Mucosa of descending colon (tissue), 3 donors: ENCODE data around the gene ARHGEF16. TPM values are rescaled to one million over a fixed set of nuclear protein-coding genes. Genes with fewer than 3 reads are reported as not detected.

Experiments
- ATAC-seq: fragments of 200-7000 bp; cut with Tn5 transposase; one replicate; pipeline ENCODE4 v1.9.1; 2020; ENCODE audit warnings: mild to moderate bottlenecking, moderate library complexity
- DNase-seq, 3 donors: peaks; one replicate each; pipeline ENCODE4 v3.0.0-alpha.2; 2020
- H3K36me3 ChIP-seq: fragments of 200-600 bp; one replicate; pipeline ENCODE4 v1.8.0; 2021; ENCODE audit warnings: low read depth, mild to moderate bottlenecking
- H3K4me1 ChIP-seq: fragments of 200-600 bp; one replicate; pipeline ENCODE4 v1.8.0; 2021; ENCODE audit warnings: low read depth, mild to moderate bottlenecking
- H3K4me3 ChIP-seq: fragments of 200-600 bp; one replicate; pipeline ENCODE4 v1.8.0; 2021; ENCODE audit warnings: mild to moderate bottlenecking
- H3K9me3 ChIP-seq: fragments of 200-600 bp; one replicate; pipeline ENCODE4 v1.8.0; 2021; ENCODE audit warnings: mild to moderate bottlenecking
- intact Hi-C, 2 donors: fragments of 100-400 bp; cut with DNase I in 1 of 2; cut with micrococcal nuclease in 1 of 2; formaldehyde crosslinking; loops; one replicate each; pipeline versions ENCODE4 v1.11.0 to v1.11.1; 2022; cut with DNase I, micrococcal nuclease
- total RNA-seq, 3 donors: library from RNA; stranded (reverse); fragmentation: NEBNext Ultra II Directional in 2 of 3; extraction: Animal tissue kit (Norgen Biotek cat#: 25700) in 2 of 3; gene quantifications; one replicate each; pipeline versions ENCODE4 v1.2.1 to v1.2.4, GENCODE V29; 2021 to 2023
- TF ChIP-seq, protein P1 (sequence below): fragments of 200-600 bp; IDR thresholded peaks from one replicate; pipeline ENCODE4 v1.8.0; 2022; ENCODE audit warnings: antibody characterized with exemption, mild to moderate bottlenecking
- donor health status: DM: no; HTN: no; CAD: no; lungs with moderate emphysema.
- donor health status: DM: no; HTN: no; CAD: no.
- donor health status: DM: no; HTN: yes; CAD: no.

The ARHGEF16 gene
- total RNA-seq, 3 donors from 2014 or later: 51.2 to 101 (median 90.2) TPM

DNA sequence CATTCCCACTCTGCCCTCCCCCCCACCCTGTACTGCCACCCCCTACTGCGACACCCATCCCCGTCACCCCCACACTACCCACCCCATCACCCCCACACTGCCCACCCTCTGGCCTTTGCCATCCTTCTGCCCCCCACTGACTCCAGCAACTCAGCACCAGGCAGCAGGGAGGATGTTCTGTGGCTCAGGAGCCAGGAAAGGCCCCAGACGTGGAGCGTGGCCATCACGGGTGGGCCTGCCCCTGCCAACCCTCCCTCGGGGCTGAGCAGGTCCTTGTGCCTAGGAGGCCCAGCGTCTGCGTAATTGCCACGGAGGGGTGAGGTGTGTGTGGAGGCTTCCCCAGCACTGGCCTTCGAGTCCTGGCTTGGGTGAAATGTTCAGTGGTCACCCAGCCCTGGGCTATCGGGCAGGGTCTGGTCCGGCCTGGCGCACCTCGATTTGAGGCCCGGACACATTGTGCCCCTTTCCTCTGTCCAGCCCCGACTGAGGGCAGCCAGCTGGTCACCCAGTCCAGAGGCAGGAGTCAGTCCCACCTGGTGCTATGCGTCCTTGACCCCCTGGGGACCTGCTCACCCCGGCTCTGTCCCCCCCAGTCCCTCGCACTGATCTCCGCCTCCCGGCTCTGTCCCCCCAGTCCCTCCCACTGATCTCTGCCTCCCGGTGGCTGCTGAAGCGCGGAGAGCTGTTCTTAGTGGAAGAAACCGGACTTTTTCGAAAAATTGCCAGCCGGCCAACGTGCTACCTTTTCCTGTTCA is 23.0 kb downstream of the ARHGEF16 start:
- Histone ChIP-seq H3K4me3 (no peak overlapping the region), H3K9me3 (no peaks in the 10 kb centered on the region), H3K36me3 (peaks cover 4% of the 10 kb centered on the region), H3K4me1 (peaks cover 5% of the 10 kb centered on the region)
- DNase-seq (no peak), ATAC-seq (no peak)
- TF ChIP-seq, protein P1, sequence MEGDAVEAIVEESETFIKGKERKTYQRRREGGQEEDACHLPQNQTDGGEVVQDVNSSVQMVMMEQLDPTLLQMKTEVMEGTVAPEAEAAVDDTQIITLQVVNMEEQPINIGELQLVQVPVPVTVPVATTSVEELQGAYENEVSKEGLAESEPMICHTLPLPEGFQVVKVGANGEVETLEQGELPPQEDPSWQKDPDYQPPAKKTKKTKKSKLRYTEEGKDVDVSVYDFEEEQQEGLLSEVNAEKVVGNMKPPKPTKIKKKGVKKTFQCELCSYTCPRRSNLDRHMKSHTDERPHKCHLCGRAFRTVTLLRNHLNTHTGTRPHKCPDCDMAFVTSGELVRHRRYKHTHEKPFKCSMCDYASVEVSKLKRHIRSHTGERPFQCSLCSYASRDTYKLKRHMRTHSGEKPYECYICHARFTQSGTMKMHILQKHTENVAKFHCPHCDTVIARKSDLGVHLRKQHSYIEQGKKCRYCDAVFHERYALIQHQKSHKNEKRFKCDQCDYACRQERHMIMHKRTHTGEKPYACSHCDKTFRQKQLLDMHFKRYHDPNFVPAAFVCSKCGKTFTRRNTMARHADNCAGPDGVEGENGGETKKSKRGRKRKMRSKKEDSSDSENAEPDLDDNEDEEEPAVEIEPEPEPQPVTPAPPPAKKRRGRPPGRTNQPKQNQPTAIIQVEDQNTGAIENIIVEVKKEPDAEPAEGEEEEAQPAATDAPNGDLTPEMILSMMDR: no peak
- intact Hi-C loops: no loop called here

DNA sequence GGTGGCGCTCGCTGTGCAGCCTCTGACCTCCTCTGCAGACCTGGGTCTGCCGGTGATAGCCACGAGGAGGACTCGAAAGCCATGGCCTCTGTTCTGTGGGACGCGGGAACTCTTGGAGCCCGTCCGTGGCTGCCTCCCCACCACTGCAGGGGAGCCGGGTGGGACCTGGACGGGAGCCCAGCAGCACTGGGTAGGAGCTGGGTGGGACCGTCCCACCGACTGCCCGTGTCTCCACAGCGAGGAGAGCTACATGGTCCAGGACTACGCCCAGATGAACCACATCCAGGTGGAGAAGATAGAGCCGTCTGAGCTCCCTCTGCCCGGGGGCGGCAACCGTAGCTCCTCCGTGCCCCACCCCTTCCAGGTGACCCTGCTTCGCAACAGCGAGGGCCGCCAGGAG is 23.7 kb downstream of the ARHGEF16 start:
- Histone ChIP-seq H3K4me3 (no peak overlapping the region), H3K36me3 (peaks cover 4% of the 10 kb centered on the region), H3K4me1 (peaks cover 5% of the 10 kb centered on the region), H3K9me3 (no peaks in the 10 kb centered on the region)
- ATAC-seq (no peak), DNase-seq (no peak)
- TF ChIP-seq, protein P1: no peak
- intact Hi-C loops: no loop called here

DNA sequence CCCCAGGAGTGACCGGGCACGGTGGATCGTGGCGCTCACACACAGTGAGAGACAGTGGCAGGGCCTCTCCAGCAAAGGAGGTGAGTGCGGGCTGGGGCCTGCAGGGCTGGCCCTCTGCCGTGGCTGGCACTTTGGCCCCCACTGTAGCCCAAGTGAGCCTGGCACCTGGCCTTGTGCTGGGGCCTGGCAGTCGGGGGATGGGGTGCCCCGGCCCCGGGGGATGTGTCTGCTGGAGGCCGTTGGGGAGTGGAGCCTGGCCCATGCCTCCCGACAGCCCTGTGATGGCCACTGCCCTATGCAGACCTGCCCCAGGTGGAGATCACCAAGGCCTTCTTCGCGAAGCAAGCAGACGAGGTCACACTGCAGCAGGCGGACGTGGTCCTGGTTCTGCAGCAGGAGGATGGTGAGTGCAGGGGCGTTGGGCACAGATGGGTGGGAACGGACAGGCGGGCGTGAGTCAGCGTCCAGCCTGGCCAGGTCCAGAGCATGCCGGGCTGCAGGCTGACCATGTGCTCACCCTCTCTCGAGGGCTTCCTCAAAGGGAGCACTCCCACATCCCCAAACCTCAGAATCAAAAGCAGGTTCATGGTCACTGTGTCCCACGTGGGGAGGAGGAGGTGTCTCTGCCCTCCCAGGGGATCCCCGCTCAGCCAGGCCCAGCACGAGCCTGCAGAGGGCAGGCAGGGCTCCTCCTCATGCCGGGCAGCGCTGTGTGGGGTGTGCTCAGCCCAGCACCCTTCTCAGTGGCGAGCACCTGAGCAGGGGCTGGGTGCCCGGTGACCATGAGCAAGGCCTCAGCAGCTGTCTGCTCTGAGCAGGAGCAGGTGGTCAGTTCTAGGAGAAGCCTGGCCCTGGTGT is 25.3 kb downstream of the ARHGEF16 start:
- no peak for DNase-seq
- intact Hi-C loops: no loop called here
- no peak overlapping the region for H3K4me3 ChIP-seq
- peak; percentile 15 for ATAC-seq
- no peaks in the 10 kb centered on the region for H3K9me3 ChIP-seq
- H3K4me1 ChIP-seq: peaks cover 10% of the 10 kb centered on the region
- TF ChIP-seq, protein P1: no peak
- no peaks in the 10 kb centered on the region for H3K36me3 ChIP-seq

DNA sequence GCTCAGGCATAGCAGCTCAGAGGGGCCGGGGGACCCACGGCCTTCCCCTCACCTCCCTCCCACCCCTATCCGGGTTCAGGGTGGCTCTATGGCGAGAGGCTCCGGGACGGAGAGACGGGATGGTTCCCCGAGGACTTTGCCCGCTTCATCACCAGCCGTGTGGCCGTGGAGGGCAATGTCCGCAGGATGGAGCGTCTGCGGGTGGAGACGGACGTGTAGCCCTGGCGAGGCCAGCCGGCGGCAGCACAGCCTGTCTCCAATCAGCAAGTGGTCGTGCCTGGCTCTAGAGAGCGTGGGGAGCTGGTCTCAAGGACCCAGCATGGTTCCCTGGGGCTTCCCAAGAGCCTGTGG is 25.9 kb downstream of the ARHGEF16 start:
- DNase-seq (peak in 2 of 3 donors; percentile 50 to 71), ATAC-seq (peak; percentile 76)

DNA sequence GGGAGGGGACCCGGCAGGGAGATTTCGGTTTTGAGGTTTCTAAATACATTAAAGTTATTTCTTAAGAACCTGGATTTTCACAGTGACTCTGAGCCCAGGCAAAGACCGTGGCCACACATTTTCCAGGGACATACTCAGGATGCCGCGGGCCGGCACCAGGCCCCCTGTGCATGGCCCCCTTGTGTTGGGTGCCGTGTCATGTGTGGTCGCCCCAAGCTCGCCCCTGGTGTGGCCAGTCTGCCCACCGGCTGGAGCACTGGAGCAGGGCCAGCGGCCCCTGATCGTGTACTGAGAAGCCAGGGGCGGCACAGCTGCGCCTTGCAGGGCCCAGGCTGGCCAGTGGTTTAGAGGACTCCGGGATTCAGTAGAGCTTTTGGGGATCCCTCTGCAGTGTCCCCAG is 26.6 kb downstream of the ARHGEF16 start:
- DNase-seq: no peak
- intact Hi-C loops: no loop called here
- no peak for ATAC-seq
- no peak overlapping the region for H3K4me3 ChIP-seq
- H3K36me3 ChIP-seq: no peaks in the 10 kb centered on the region
- H3K4me1 ChIP-seq: peaks cover 10% of the 10 kb centered on the region
- H3K9me3 ChIP-seq: no peaks in the 10 kb centered on the region
- TF ChIP-seq, protein P1: no peak

More for the DNA sequence above, 25.9 kb downstream of the ARHGEF16 start:
- no peak overlapping the region for H3K4me3 ChIP-seq
- intact Hi-C loops: no loop called here
- H3K36me3 ChIP-seq: no peaks in the 10 kb centered on the region
- TF ChIP-seq, protein P1: no peak
- H3K4me1 ChIP-seq: peaks cover 10% of the 10 kb centered on the region
- no peaks in the 10 kb centered on the region for H3K9me3 ChIP-seq
